Thymus (tissue), 11 donors: ENCODE results near the gene AKAP6. TPM values are rescaled to one million over a fixed set of nuclear protein-coding genes. Genes with fewer than 3 reads are reported as not detected.

Source experiments
- DNase-seq, 9 donors: peaks; one replicate each; pipeline ENCODE4 v3.0.0-alpha.2; 2013; ENCODE audit warnings: low spot score in 9 of 9, low read depth in 6 of 9, missing footprints in 1 of 9
- H3K27ac ChIP-seq, 2 donors: one replicate each; pipeline ENCODE4 v1.5.1; 2013; ENCODE audit warnings: control low read depth in 1 of 2, low read depth in 1 of 2, low read length in 1 of 2, mild to moderate bottlenecking in 1 of 2, moderate library complexity in 1 of 2
- H3K27me3 ChIP-seq, 2 donors: one replicate each; pipeline ENCODE4 v1.5.1; 2013; ENCODE audit warnings: low read length in 1 of 2; ENCODE audit not compliant: control insufficient read depth in 2 of 2, insufficient read depth in 1 of 2
- H3K36me3 ChIP-seq, 2 donors: one replicate each; pipeline ENCODE4 v1.5.1; 2013; ENCODE audit warnings: low read length in 1 of 2, mild to moderate bottlenecking in 1 of 2, moderate library complexity in 1 of 2; ENCODE audit not compliant: control insufficient read depth in 2 of 2, insufficient read depth in 2 of 2
- H3K4me1 ChIP-seq, 2 donors: one replicate each; pipeline ENCODE4 v1.5.1; 2013; ENCODE audit warnings: low read length in 2 of 2; ENCODE audit not compliant: control insufficient read depth in 2 of 2, insufficient read depth in 2 of 2
- H3K4me3 ChIP-seq, 2 donors: one replicate each; pipeline ENCODE4 v1.5.1; 2013; ENCODE audit warnings: low read length in 2 of 2, control low read depth in 1 of 2, mild to moderate bottlenecking in 1 of 2
- H3K9me3 ChIP-seq, 2 donors: one replicate each; pipeline ENCODE4 v1.5.1; 2013; ENCODE audit warnings: low read length in 1 of 2, mild to moderate bottlenecking in 1 of 2; ENCODE audit not compliant: control insufficient read depth in 2 of 2, insufficient read depth in 1 of 2
- WGBS: extraction: QIAGEN DNeasy Blood & Tissue Kit; methylation state at CpG from one replicate; pipeline ENCODE4 v1.1.7; 2013; 5-methylcytosine and 5-hydroxymethylcytosine counted together
- polyA plus RNA-seq: library from polyadenylated mRNA; stranded (reverse); fragments of 200-250 nt; gene quantifications from one replicate; pipeline ENCODE4 v1.2.3, GENCODE V29; 2013
- total RNA-seq: library from RNA; stranded (reverse); fragments of 120-200 nt; gene quantifications from one replicate; pipeline ENCODE4 v1.2.4, GENCODE V29; 2013
- donor health status: healthy.

Gene AKAP6
- total and polyA plus RNA-seq, 2 donors: 1.4 to 2.0 TPM

DNA sequence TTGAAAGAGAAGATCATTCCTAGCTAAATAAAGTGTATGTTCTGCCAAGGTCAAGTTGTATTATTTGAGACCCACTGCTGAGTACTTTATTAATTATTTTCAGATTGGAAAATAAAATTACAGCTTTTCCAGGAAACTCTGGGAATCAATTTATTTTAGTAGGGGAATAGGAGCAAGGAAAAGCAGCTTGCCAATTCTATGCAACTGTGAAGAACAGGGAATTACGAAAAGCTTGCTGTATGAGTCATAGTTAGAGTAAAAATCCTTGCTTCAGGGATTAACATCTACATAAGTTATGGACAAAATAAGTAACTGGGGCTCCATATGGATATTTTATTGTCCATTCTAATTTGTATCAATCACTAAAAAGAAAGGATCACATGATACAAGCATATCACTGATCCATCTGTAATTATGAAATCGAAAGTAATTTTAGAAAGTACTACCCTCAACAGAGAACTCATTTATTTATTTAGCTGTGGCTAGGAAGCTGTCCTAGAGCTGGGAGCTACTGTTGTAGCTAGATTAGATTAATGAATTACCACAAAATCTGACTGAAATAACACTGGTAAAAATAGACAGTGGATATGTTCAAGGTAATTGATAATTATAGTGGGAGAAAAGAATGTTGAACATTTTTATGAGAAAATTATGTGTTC, 306.1 kb downstream of the AKAP6 start:
- no peak for DNase-seq
- no peaks in the 10 kb centered on the region for H3K4me1 ChIP-seq
- no peaks in the 10 kb centered on the region for H3K36me3 ChIP-seq
- H3K9me3 ChIP-seq: no peaks in the 10 kb centered on the region
- H3K27ac ChIP-seq: peak overlapping the region in 1 of 2 donors; percentile 13
- no peak overlapping the region for H3K4me3 ChIP-seq
- 42% methylated on average over 2 of the region's 2 CpGs for WGBS
- no peaks in the 10 kb centered on the region for H3K27me3 ChIP-seq

GRCh38 chr14:32637582-32637981, 308.5 kb downstream of the AKAP6 start:
- Histone ChIP-seq H3K4me1 (no peaks in the 10 kb centered on the region), H3K4me3 (no peak overlapping the region), H3K36me3 (no peaks in the 10 kb centered on the region), H3K27me3 (no peaks in the 10 kb centered on the region), H3K27ac (no peak overlapping the region), H3K9me3 (no peaks in the 10 kb centered on the region)
- DNase-seq: no peak
- 97% methylated on average over 2 of the region's 2 CpGs for WGBS

DNA sequence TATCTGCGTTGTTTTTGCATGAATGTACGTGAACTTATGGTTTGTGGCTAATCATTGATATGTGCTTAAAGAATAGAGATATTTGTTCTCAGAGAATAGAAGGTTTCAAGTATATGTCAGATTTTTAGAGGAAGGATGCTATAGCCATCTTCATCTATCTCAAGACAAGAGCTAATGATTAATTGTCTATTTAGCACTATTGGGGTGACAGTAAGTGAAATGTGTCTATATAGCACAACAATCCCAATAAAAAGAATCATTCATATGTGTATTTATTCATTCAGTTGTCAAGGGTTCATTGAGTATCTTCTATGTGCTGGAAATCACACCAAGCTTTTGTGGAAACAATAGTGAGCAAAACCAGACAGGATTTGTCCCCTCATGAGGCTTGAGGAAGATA, 310.1 kb downstream of the AKAP6 start:
- no peaks in the 10 kb centered on the region for H3K9me3 ChIP-seq
- DNase-seq: no peak
- no peaks in the 10 kb centered on the region for H3K27me3 ChIP-seq
- H3K27ac ChIP-seq: no peak overlapping the region
- WGBS: over 99% methylated on average over 2 of the region's 2 CpGs
- H3K4me3 ChIP-seq: no peak overlapping the region
- H3K4me1 ChIP-seq: no peaks in the 10 kb centered on the region
- H3K36me3 ChIP-seq: no peaks in the 10 kb centered on the region

DNA sequence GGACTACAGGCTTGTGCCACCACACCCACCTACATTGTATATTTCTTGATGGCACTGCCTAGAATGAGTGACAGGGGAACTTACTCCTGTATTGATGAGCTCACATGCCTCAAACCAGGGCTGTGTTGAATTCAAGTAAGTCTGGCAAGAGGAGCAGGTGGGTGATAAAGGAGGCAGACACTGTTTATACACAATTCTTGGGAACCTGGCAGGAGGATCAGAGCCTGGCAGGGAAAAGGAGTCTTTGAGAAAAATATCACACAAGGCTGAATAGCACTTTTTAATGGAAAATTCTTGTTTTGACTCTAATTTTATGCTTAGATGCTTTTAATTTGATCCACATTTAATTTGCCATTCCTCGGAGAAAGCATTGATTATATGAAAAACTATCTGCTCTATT, 316.5 kb downstream of the AKAP6 start:
- H3K27me3 ChIP-seq: no peaks in the 10 kb centered on the region
- no peaks in the 10 kb centered on the region for H3K9me3 ChIP-seq
- no peaks in the 10 kb centered on the region for H3K36me3 ChIP-seq
- no peaks in the 10 kb centered on the region for H3K4me1 ChIP-seq
- no peak overlapping the region for H3K27ac ChIP-seq
- H3K4me3 ChIP-seq: no peak overlapping the region
- DNase-seq: no peak
- WGBS: 97% methylated on average over 1 of the region's 1 CpG

DNA sequence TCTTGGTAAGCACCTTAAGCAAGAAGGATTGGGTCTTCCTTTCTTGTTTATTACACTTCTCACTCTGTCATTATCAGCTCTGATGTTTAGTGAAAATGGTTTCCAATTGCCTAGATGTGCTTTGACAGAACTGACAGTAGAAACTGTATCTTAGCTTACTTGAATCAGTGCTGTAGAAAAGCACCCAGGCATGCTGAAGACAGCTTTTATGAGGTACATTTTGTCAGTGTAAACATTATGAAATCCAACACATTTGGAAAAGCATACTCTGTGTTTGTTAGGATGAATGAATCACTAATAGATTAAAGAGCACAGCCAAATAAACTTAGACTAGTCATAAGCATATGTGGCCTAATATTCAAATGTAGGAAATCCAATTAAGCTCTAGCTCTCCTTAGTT, 319.3 kb downstream of the AKAP6 start:
- Histone ChIP-seq H3K27me3 (no peaks in the 10 kb centered on the region), H3K4me3 (no peak overlapping the region), H3K9me3 (no peaks in the 10 kb centered on the region), H3K4me1 (no peaks in the 10 kb centered on the region), H3K27ac (no peak overlapping the region), H3K36me3 (no peaks in the 10 kb centered on the region)
- DNase-seq: no peak

DNA sequence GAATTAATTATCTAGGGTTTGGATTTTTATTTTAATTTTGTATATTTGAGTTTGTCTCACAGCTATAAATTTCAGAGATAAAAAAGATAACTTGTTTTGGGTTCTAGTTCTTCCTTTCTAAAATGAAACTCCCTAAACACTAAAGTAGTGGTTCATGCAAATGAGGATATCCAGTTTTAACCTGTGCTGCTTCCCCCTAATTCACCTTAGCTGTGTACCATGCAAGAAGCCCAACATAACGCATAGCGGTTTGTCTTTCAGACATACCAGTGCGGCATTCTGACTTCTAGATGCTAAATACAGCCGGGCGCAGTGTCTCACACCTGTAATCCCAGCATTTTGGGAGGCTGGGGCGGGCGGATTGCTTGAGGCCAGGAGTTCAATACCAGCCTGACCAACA, 320.9 kb downstream of the AKAP6 start:
- no peaks in the 10 kb centered on the region for H3K36me3 ChIP-seq
- 97% methylated on average over 7 of the region's 7 CpGs for WGBS
- H3K4me3 ChIP-seq: no peak overlapping the region
- H3K4me1 ChIP-seq: no peaks in the 10 kb centered on the region
- no peaks in the 10 kb centered on the region for H3K9me3 ChIP-seq
- no peak overlapping the region for H3K27ac ChIP-seq
- DNase-seq: no peak
- H3K27me3 ChIP-seq: no peaks in the 10 kb centered on the region

DNA sequence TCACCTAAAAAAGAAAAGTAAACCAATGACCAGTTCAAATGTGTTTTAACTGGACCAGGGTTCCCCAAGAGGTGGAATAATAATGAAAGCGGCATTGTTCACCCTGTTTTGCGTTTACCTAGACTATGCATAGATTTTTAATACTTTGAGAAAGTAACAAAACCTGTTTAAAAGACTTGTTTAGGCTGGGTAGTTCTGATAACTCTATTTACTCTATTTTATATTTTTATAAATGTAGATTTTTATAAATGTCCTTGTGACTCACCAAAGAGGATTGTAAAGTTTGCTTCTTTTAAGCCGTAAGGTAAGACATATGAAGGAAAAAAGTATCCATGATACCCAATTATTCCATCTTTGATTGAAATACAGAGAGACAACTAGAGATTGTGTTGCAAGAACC, 321.6 kb downstream of the AKAP6 start:
- no peak for DNase-seq
- no peaks in the 10 kb centered on the region for H3K36me3 ChIP-seq
- no peaks in the 10 kb centered on the region for H3K4me1 ChIP-seq
- H3K9me3 ChIP-seq: no peaks in the 10 kb centered on the region
- H3K27me3 ChIP-seq: no peaks in the 10 kb centered on the region
- H3K27ac ChIP-seq: no peak overlapping the region
- WGBS: 97% methylated on average over 3 of the region's 3 CpGs
- no peak overlapping the region for H3K4me3 ChIP-seq

DNA sequence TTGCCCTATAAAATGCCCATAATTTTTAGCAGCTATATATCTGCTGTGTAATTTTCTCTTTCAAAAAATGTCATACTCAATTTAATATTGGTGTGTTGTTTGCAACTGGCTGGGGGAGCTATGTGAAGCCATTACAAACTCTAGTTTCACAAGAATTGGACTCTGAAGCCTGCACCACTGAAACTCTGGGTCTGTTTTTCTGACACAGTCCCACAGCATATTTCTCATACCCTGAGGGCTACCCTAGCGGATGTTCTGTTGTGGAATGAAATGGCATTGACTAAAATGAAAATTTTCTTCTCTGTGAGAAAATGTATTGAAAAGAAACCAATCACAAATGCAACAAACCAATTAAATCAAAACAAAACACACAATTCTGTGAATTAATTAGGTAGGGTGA, 325.0 kb downstream of the AKAP6 start:
- no peak overlapping the region for H3K4me3 ChIP-seq
- H3K4me1 ChIP-seq: no peaks in the 10 kb centered on the region
- H3K36me3 ChIP-seq: no peaks in the 10 kb centered on the region
- DNase-seq: no peak
- no peak overlapping the region for H3K27ac ChIP-seq
- 98% methylated on average over 1 of the region's 1 CpG for WGBS
- H3K27me3 ChIP-seq: no peaks in the 10 kb centered on the region
- H3K9me3 ChIP-seq: no peaks in the 10 kb centered on the region

DNA sequence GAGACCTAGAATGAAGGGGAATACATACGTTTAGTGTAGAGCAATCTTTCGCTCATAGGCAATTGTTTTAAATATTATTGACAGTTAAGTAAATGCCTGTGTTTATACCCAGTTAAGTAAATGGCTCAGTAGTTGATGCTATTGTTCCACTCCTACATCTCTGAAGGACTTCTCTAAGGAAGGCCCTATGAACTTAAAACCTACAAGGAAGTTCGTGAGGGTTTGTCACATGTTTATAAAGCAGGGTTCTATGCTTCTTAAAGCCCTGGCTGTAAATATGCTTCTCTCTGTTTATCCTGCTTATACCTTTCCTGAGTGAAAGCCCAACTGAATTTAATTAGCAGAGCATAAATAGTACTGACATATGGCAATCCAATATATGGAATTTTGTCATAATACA, 327.5 kb downstream of the AKAP6 start:
- Histone ChIP-seq H3K27me3 (no peaks in the 10 kb centered on the region), H3K9me3 (no peaks in the 10 kb centered on the region), H3K36me3 (no peaks in the 10 kb centered on the region), H3K4me1 (no peaks in the 10 kb centered on the region), H3K4me3 (no peak overlapping the region), H3K27ac (no peak overlapping the region)
- 96% methylated on average over 3 of the region's 3 CpGs for WGBS
- no peak for DNase-seq

- Histone ChIP-seq H3K36me3 (no peaks in the 10 kb centered on the region), H3K9me3 (no peaks in the 10 kb centered on the region), H3K27me3 (no peaks in the 10 kb centered on the region), H3K27ac (no peak overlapping the region), H3K4me1 (no peaks in the 10 kb centered on the region), H3K4me3 (no peak overlapping the region)
- WGBS: 40% methylated on average over 4 of the region's 4 CpGs
- DNase-seq: peak in 2 of 9 donors; percentile 5 to 27
Observed at GRCh38 chr14:32657081-32657480, 328.0 kb downstream of the AKAP6 start.
